Umbilical cord (tissue), 2 donors: ENCODE data around the gene TMEM51. TPM values are rescaled to one million over a fixed set of nuclear protein-coding genes. Genes with fewer than 3 reads are reported as not detected.
"Not testable (repeated sequence)": the region's sequence is repeated elsewhere in the genome, so short reads cannot be mapped to it uniquely, and the experiment has no call there.

Experiments
- DNase-seq: peaks from one replicate; pipeline ENCODE4 v3.0.0-alpha.2; 2015; ENCODE audit warnings: low spot score
- total RNA-seq: library from RNA; depleted of rRNA; stranded (reverse); fragments of >200 nt; gene quantifications from one replicate; pipeline ENCODE4 v1.2.3, GENCODE V29; 2014; ENCODE audit warnings: low replicate concordance; ENCODE audit not compliant: insufficient read depth

The TMEM51 gene
- total RNA-seq, 1 donor from 2014 or later = 11.3 TPM

- peak; percentile 45 for DNase-seq
Observed at GRCh38 chr1:15153842-15154479, 414 bp downstream of the TMEM51 start.

- peak; percentile 22 for DNase-seq
Observed at GRCh38 chr1:15154480-15155036, 1.0 kb downstream of the TMEM51 start.

- no peak for DNase-seq
Observed at GRCh38 chr1:15155191-15155590, 1.6 kb downstream of the TMEM51 start.

DNA sequence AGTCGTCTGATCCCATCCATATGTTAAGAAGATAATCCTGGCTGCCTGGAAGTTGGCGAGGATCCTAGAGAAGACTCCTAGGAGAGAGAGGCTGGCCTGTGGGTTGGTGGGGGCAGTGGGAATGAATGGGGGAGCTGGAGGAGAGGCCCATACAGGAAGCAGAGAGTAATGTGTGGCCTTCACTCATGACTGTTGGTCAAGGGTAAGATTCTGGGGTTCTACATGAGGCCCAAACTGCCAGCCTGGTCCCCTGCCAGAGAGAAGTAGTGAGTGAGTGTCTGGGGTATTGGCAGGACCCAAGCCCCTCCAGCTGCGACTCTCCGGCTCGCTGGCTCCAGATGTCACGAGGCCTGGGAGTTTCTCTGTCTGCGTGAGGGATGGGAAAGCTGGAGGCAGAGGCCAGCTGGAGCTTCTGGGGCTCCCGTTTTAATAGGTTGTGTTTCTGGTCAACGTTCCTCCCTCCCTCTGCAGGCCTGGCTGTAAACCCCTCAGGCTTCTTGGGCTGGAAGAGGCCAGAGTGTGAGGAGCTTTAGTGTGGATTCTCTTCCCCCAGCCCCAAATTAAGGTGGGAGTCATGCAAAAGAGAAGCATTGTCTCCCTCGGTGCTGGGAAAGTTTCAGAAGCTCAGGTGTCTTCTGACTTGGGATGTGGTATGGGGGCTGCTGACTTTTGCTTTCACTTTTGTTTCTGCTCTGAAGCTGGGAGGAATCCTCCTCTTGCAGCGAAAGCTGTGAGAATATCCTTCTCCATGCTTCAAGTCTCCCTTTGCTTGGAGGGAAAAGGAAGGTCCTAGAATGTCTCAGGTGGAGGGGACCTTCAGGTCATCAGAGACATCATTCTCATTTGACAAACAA is 2.6 kb downstream of the TMEM51 start:
- DNase-seq = peak; percentile 78

DNA sequence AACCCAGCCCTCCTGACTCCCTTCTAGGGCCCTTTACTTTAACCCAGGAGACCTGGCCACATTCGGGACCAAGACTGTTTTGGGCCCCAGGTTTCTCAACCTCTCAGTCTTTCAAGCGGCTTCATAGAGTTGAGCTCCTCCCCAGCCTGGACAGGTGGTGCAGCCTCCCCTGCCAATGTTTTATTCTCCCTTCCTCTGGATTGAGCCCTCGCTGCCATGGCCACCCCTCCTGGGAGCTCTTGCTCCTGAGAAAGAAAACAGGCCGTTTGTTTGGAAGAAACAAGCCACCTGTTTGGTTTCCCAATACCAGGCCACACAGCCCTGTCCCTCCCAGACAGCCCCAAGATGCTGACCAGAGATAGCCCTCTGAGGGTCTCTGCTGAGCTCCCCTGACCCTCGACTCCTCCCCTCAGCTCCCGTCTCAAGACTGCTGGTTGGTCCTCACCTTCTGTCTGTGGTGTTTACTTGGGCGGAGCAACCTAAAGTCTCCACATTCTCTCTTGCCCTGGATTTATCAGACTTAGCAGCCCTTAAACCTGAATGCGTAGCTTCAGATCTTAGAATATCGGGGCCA is 3.3 kb downstream of the TMEM51 start:
- no peak for DNase-seq

DNA sequence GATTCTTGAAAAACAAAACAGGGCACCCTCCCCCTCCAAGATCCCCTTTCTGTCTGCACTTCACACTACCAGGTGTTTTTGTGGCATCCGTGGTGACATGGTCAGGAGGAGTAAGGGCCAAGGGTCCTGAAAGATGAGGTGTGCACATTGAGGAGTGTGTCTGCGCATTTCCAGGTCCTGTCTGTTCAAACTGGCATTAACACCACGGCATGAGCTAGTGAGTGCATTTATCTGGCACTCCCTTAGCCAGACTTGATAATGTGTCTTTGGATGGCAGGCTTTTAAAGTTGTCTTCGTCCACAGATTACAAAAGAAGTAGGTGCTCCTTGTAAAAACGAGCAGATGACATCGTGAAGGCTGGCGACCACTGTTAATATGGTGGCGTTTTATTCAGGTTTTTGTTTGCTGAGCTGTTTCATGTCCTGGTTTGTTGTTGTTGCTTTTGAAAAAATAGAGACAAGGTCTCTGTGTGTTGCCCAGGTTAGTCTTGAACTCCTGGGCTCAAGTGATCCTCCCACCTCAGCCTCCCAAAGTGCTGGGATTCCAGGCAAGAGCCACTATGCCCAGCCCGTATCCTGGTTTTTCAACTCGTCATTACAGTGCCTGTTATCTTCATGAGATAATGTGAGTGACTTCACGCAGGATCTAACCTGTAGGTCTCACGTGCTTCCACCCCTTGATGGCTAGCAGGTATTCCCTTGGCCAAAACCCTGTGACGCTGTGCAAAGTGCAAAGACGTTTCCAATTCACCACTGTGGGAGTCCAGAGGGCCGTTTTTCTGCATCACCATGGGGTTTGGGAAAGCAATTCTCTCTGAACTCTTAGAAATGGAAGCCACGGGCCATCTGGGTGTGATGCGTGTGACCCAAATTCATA is 4.2 kb downstream of the TMEM51 start:
- DNase-seq = no peak

DNA sequence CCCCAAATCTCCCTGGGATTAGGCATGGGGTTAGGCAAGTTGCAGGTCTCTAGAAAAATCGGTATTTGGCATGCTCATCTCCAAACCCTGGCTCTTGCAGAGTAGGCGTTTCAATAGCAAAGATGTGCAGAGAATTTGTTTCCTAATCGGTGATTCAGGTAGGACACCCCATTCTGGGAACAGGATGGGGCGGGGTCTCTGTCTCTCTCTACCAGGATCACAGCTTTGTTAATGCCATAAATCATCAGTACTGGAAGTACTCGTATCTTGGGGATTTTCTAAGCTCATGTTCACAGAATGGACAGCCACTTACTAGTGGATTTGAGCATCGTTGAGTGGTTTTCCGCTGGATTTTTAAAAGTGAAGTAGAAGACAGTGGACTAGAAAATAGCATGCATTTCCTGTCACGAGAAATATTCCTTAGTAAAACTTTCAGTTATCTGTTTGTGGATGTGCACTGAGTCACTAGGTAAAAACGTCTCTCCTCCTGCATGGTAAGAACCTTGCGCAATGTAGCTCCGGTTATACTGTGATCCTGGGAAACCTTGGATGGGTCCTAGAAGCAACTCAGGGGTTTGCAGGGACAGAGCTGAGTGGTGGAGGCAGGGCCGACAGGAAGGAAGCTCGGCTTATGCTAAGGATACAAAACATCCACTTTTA is 5.1 kb downstream of the TMEM51 start:
- peak; percentile 34 for DNase-seq

- DNase-seq = no peak
Observed at GRCh38 chr1:15159166-15159555, 5.6 kb downstream of the TMEM51 start.

DNA sequence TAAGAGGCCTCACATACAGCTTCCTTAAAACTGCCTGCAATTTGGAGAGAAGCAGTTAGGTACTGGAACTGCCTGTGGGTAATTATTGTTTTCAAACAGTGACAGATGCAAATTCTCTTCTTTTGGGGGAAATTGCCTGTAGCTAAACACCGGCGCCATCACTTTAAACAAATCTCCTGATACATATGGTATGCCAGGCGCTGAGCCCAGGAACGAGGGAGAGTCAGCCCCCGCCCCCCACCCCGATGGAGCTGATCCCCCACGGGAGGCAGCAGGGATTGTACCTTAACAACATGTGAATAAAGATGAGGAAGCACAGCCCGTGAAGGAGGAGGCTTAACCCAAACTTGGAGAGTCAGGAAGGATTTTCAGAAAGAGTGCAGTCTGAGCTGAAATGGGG is 7.1 kb downstream of the TMEM51 start:
- DNase-seq = no peak

DNA sequence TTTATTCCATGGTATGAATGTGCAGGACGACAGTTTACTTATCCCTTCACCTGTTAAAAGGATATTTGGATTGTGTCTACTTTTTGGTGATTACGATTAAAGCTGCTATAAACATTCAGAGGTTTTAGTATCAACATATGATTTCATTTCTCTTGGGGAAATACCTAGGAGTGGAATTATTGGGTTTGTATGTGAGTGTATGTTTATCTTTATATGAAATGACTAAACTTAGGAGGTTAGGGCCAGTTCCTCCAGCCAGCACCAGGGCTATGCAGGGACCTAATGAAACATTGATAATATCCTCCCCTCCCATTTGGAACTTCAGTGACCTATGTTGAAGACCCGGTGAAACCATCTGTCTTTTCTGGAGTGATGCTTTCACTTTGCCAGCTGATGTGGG is 13.8 kb downstream of the TMEM51 start:
- DNase-seq = no peak

DNA sequence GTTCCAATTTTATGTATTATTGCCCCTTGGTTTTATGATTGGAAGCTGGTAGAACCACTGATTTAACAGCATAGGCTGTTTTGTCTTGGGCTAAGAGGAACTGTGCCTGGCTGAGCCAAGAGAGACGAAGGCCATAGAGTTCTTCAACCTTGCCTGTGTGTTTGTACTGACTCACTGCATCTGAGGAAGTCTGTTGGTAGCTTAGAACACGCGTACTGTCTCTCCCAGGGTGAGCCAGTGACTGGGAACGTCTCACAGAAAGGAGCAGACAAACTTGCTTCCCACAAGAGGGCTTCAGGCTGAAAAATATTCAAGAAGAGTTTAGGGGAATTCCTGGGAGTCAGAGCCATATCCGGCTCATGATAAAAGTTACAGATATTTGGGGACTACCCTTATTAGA is 14.9 kb downstream of the TMEM51 start:
- DNase-seq = no peak

DNA sequence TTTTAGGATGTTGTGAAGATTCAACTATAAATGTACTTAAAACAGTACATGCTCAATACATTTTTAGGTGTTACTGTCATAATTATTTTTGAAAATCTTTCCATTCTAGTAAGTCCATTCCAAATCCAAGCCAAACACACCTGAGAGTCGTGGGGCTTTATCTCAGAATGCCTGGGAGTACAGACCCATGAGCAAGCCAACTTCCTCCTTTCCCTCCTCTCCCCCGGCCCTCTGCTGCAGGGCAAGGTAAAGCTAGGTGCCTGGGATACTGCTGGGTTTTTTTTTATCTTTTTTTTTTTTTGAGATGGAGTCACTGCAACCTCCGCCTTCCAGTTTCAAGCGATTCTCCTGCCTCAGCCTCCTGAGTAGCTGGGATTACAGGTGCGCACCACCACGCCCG is 16.5 kb downstream of the TMEM51 start:
- no peak for DNase-seq

DNA sequence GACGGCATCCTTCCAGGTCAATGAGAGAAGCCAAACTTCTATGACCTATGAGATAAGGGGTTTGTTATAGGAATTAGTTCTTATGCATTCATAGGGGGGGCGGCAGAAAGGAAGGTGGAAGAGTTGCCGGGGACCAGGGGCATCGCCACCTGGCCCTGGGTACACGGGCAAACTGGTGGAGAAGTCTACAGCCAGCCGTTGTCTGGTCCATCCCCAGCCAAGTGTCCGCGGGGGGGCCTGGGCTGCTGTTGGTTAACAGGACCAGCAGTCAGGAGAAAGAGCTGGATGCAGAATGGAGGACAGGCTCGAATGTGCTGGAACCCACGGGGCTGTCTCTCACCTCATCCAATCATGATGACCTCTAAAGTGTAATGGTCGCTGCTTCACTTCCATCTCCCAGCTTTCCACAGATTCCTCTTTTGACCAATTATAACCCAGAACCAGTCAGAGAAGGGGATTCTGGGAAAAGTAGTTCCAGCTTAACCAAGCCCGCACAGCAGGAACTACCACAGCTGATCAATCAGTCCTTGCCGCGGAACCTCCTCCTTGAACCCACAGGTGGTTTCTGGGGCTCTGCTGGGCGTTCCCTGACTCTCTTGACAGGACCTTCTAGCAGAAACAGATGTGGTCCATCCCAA is 17.8 kb downstream of the TMEM51 start:
- no peak for DNase-seq

GRCh38 chr1:15172405-15173259 is 19.1 kb downstream of the TMEM51 start:
- no peak for DNase-seq

GRCh38 chr1:15173863-15174614 is 20.5 kb downstream of the TMEM51 start:
- no peak for DNase-seq

DNA sequence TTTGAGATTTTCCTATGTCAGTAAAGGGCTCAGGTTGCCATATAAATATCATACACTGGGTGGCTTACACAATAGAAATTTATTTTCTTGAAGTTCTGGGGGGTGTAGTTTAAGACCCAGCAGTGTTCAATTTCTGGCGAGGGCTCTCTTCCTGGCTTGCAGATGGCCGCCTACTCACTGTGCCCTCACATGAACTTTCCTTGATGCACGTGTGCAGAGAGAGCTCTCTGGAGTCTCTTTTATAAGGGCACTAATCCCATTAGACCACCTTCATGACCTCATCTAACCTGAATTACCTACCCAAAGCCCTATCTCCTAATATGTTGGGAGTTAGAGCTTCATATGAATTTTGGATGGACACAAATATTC is 21.1 kb downstream of the TMEM51 start:
- no peak for DNase-seq

- not testable (repeated sequence) for DNase-seq
Observed at GRCh38 chr1:15175324-15176094, 22.0 kb downstream of the TMEM51 start.

GRCh38 chr1:15176120-15176519 is 22.6 kb downstream of the TMEM51 start:
- no peak for DNase-seq
